ENCODE results near the gene TP53TG3B.
"Not testable (repeated sequence)": the region's sequence is repeated elsewhere in the genome, so short reads cannot be mapped to it uniquely, and the experiment has no call there.

- TF ChIP-seq ZNF274 (IDR thresholded peaks at IDR 0.05; ENCODE audit: low read depth, low read length); YY1 (IDR thresholded peaks at IDR 0.05; ENCODE audit: insufficient read depth, insufficient read length): not testable (repeated sequence)
Measured at GRCh38 chr16:33338543-33338951, 22.1 kb upstream of the TP53TG3B start.
